ENCODE results near the gene DHRS7B. TPM values are rescaled to one million over a fixed set of nuclear protein-coding genes. Genes with fewer than 3 reads are reported as not detected.

DHRS7B gene
- total and polyA plus RNA-seq, 4 donors: 14.3 to 21.9 (median 18.7) TPM

GRCh38 chr17:21215935-21216334 is 89.2 kb downstream of the DHRS7B start (continued):
- TF ChIP-seq MAX (IDR thresholded peaks at IDR 0.05) (no peak), GABPA (IDR thresholded peaks at IDR 0.05 in 1 of 2, conservative IDR thresholded peaks at IDR 0.05 in 1 of 2) (no peak), HNF4A (conservative IDR thresholded peaks at IDR 0.05) (no peak)

- no peak overlapping the region for H3K9ac ChIP-seq (ENCODE audit: low read depth in 1 of 2, low read length in 2 of 2)
- H3K4me3 ChIP-seq (ENCODE audit: low read depth in 1 of 3, low read length in 3 of 3): no peak overlapping the region
- DNase-seq (ENCODE audit: low spot score): no peak
- peaks cover 0 to 2% (median 0%) of the 10 kb centered on the region in 4 donors for H3K36me3 ChIP-seq (ENCODE audit: control insufficient read depth in 4 of 4, insufficient read depth in 3 of 4, low read depth in 1 of 4, low read length in 3 of 4)
- no peak overlapping the region for H3K27ac ChIP-seq (ENCODE audit: low read depth in 1 of 2, low read length in 2 of 2)
- H3K9me3 ChIP-seq (ENCODE audit: control insufficient read depth in 4 of 4, low read length in 3 of 4): no peaks in the 10 kb centered on the region
- 83% methylated on average over 1 of the region's 1 CpG for WGBS
- H3K4me1 ChIP-seq (ENCODE audit: control insufficient read depth in 4 of 4, insufficient read depth in 4 of 4, low read length in 3 of 4): peaks cover 5 to 20% (median 16%) of the 10 kb centered on the region in 4 donors
- no peaks in the 10 kb centered on the region for H3K27me3 ChIP-seq (ENCODE audit: control insufficient read depth in 4 of 4, insufficient read depth in 4 of 4, low read length in 3 of 4)
- TF ChIP-seq ATF3 (IDR thresholded peaks at IDR 0.05): no peak
- no peak for TF ChIP-seq SP1 (IDR thresholded peaks at IDR 0.05)
- TF ChIP-seq NR2F2 (IDR thresholded peaks at IDR 0.05): no peak
- TF ChIP-seq FOXA1 (IDR thresholded peaks at IDR 0.05): no peak
- TF ChIP-seq TAF1 (conservative IDR thresholded peaks at IDR 0.05): no peak
- TF ChIP-seq ZBTB33 (IDR thresholded peaks at IDR 0.05): no peak
- no peak for TF ChIP-seq JUND (IDR thresholded peaks at IDR 0.05)
- TF ChIP-seq FOXA2 (IDR thresholded peaks at IDR 0.05): no peak
- no peak for TF ChIP-seq GABPA (IDR thresholded peaks at IDR 0.05 in 1 of 2, conservative IDR thresholded peaks at IDR 0.05 in 1 of 2)
Measured at GRCh38 chr17:21217346-21217745, 90.6 kb downstream of the DHRS7B start.

GRCh38 chr17:21218101-21218500 is 91.3 kb downstream of the DHRS7B start:
- 87% methylated on average over 3 of the region's 3 CpGs for WGBS
- H3K4me3 ChIP-seq (ENCODE audit: low read depth in 1 of 3, low read length in 3 of 3): no peak overlapping the region
- no peak for TF ChIP-seq ATF3 (IDR thresholded peaks at IDR 0.05)
- no peak for TF ChIP-seq JUND (IDR thresholded peaks at IDR 0.05)
- TF ChIP-seq GABPA (IDR thresholded peaks at IDR 0.05 in 1 of 2, conservative IDR thresholded peaks at IDR 0.05 in 1 of 2): no peak
- TF ChIP-seq TAF1 (conservative IDR thresholded peaks at IDR 0.05): no peak
- TF ChIP-seq REST (IDR thresholded peaks at IDR 0.05): no peak
- no peak for TF ChIP-seq RAD21 (IDR thresholded peaks at IDR 0.05)
- no peak for TF ChIP-seq CTCF (IDR thresholded peaks at IDR 0.05; ENCODE audit: low read depth, low read length, missing input control)
- TF ChIP-seq SP1 (IDR thresholded peaks at IDR 0.05): no peak

More at GRCh38 chr17:21218101-21218500, 91.3 kb downstream of the DHRS7B start:
- no peak for DNase-seq (ENCODE audit: low spot score)
- H3K9me3 ChIP-seq (ENCODE audit: control insufficient read depth in 4 of 4, low read length in 3 of 4): no peaks in the 10 kb centered on the region
- H3K27me3 ChIP-seq (ENCODE audit: control insufficient read depth in 4 of 4, insufficient read depth in 4 of 4, low read length in 3 of 4): no peaks in the 10 kb centered on the region
- no peak overlapping the region for H3K9ac ChIP-seq (ENCODE audit: low read depth in 1 of 2, low read length in 2 of 2)
- no peak overlapping the region for H3K27ac ChIP-seq (ENCODE audit: low read depth in 1 of 2, low read length in 2 of 2)
- H3K4me1 ChIP-seq (ENCODE audit: control insufficient read depth in 4 of 4, insufficient read depth in 4 of 4, low read length in 3 of 4): peaks cover 3 to 12% (median 8%) of the 10 kb centered on the region in 4 donors
- H3K36me3 ChIP-seq (ENCODE audit: control insufficient read depth in 4 of 4, insufficient read depth in 3 of 4, low read depth in 1 of 4, low read length in 3 of 4): peaks cover 0 to 2% (median 0%) of the 10 kb centered on the region in 4 donors

All from liver (tissue), 9 donors.